Measurements from ENCODE around the gene SLC9A2.

Gene SLC9A2

DNA sequence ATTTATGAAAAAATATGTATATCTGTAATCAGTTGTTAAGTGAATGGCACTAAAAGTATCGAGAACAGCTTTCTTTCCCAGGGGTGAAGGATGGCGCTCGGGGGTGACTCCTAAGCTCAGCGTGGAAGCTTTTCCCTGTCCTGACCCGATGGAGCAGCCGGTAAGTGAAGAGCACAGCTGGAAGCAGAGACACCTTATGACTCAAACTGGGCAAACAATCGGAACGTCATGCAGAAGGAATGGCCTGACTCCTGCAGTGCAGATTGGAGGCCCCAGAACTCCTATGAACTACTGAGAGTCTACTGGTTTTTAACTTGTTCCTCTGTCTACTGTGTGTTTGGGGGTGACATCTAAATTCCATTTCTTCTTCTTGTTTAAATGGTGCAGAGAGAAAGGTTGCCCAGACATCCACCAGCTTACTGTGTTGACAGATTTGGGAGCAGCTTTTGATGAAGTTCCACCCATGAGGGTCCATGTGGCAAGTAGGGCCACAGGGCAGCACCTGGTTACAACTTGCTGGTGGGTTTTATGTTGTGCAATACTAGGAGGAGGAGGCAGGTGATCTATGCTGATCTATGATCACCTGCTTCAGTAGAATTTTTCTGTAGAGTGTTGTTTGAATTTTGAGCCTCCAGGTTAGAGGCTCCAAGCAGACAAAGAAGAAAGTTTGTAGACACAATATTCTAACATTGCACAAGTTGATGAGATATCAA, 89.7 kb downstream of the SLC9A2 start:
- no peaks in the 10 kb centered on the region for H3K36me3 ChIP-seq (ENCODE audit: insufficient read depth, low read length)

DNA sequence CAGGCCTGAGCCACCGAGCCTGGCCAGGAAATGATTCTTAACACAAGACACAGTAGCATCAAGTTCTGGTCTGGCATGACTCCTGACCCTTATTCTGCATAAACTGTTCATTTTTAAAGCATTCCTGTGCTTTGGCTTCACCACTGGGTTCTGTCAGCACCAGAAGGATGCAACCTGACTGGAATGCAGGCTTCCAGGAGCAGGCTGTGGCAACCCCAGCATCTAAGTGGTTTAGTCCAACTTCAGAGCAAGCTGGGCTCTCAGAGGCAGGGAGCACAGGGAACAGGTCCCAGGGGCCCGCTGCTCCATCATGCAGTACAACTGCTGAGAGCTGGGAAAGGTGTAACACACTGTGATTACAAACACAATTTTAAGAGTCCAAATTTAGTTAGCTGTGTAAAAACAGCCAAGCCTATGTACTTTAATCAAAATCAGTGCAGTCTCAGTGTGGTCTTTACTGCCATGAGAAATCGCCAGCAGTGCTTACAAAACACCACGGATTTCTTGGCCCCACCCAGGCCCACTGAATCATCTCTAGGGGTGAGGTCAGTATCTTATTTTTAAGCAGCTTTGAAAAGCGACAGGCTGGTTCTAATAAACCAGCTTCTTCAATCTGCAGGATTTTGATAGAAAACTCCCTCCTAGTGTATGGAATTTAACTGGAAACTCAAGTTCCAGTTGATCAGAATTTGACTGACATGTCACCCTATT, 98.1 kb downstream of the SLC9A2 start:
- Histone ChIP-seq H3K9ac (ENCODE audit: low read depth, low read length) (no peak overlapping the region), H3K9me3 (ENCODE audit: control insufficient read depth, insufficient read depth, low read length) (no peaks in the 10 kb centered on the region), H3K36me3 (ENCODE audit: insufficient read depth, low read length) (no peaks in the 10 kb centered on the region; the same call in 1 of the 2 replicates), H3K4me1 (ENCODE audit: insufficient read depth, low read length) (no peaks in the 10 kb centered on the region)

More for the DNA sequence above, 89.7 kb downstream of the SLC9A2 start:
- no peaks in the 10 kb centered on the region for H3K9me3 ChIP-seq (ENCODE audit: control insufficient read depth, insufficient read depth, low read length)
- peaks cover 13% of the 10 kb centered on the region; the same call in 1 of the 2 replicates for H3K4me1 ChIP-seq (ENCODE audit: insufficient read depth, low read length)
- H3K9ac ChIP-seq (ENCODE audit: low read depth, low read length): peak overlapping the region; percentile 1; the same call in 1 of the 2 replicates

DNA sequence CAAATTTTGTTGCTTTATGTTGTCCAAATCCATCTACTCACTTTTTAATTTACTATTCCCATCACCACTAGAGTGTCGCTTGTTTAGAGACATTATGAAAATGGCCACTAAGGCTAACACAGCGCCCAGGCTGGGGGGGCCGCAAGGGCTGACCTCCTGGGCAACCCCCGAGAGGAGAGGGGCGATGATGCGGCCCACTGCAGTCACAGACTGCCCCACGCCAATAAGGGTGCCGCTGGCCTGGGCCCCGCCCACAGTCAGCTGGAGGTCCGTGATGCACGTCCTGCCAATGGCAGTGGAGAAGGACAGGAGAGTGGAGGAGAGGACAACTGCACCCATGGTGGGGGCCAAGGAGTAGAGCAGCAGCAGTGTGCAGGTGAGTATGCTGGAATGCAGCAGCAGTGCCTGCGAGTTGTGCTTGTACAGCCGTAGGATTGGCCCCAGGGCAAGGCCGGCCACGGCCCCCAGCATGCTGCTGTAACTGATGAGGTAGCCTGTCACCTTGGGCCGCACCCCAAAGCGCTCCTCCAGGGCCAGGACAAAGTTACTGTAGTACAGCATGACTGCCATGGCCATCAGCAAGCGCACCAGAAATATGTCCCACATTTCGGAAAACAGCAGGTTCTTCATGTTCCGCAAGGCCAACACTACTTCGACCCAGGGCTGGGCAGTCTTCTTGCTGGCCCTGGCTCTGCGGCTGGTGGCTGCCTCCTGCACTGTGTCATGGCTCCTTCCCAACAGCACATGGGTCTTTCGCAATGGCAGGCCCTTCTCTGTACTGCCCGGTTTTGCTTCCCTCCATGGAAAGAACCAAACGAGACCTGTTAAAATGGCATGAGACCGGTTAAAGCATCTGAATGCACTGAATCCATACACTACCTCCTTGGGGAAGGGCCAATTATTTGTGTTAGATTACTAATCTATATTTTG, 99.3 kb downstream of the SLC9A2 start:
- no peak overlapping the region for H3K9ac ChIP-seq (ENCODE audit: low read depth, low read length)
- H3K36me3 ChIP-seq (ENCODE audit: insufficient read depth, low read length): no peaks in the 10 kb centered on the region; the same call in 1 of the 2 replicates
- no peaks in the 10 kb centered on the region for H3K4me1 ChIP-seq (ENCODE audit: insufficient read depth, low read length)
- no peaks in the 10 kb centered on the region for H3K9me3 ChIP-seq (ENCODE audit: control insufficient read depth, insufficient read depth, low read length)

DNA sequence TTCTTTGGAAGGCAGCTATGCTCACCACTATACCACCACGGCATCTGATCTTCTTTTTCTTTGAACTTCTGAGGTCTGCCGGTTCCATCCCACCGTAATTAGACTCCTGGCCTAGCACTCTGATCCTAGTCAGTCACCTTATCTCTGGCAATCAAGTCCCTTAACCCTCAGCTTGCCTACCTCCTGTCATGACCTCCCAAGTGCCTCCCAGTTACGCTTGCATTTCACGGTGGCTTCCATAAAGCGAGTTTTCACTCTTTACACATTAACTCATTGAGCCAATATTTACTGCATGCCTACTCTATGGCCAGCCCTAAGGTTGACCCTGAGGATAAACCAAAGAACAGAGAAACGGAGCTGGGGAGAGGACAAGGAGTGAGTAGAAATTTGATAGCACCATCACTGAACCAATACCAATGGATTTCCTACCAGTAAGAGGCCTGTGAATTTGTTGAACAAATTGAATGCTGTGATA, 104.7 kb downstream of the SLC9A2 start:
- no peaks in the 10 kb centered on the region for H3K4me1 ChIP-seq (ENCODE audit: insufficient read depth, low read length)
- no peak overlapping the region for H3K9ac ChIP-seq (ENCODE audit: low read depth, low read length)
- no peaks in the 10 kb centered on the region for H3K9me3 ChIP-seq (ENCODE audit: control insufficient read depth, insufficient read depth, low read length)
- no peaks in the 10 kb centered on the region; the same call in none of the 2 replicates for H3K36me3 ChIP-seq (ENCODE audit: insufficient read depth, low read length)

DNA sequence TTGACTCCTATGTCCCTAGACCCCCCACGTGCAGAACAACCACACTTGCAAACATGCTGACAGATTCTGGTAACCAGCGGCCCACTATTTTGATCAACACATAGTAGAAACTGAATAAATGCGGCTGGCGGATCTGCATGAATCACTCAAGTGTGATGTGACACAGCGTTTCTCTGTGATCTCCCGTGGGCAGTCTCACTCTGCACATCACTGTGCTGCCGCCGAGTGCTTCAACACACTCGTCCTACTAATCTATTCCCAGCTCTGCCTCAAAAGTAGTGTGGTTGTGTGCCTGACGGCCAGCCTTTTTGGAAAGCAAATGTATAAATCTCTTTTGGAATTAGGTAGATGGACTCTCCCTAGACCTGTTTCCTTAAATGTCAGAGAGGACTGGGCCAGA, 105.2 kb downstream of the SLC9A2 start:
- H3K36me3 ChIP-seq (ENCODE audit: insufficient read depth, low read length): no peaks in the 10 kb centered on the region; the same call in none of the 2 replicates

DNA sequence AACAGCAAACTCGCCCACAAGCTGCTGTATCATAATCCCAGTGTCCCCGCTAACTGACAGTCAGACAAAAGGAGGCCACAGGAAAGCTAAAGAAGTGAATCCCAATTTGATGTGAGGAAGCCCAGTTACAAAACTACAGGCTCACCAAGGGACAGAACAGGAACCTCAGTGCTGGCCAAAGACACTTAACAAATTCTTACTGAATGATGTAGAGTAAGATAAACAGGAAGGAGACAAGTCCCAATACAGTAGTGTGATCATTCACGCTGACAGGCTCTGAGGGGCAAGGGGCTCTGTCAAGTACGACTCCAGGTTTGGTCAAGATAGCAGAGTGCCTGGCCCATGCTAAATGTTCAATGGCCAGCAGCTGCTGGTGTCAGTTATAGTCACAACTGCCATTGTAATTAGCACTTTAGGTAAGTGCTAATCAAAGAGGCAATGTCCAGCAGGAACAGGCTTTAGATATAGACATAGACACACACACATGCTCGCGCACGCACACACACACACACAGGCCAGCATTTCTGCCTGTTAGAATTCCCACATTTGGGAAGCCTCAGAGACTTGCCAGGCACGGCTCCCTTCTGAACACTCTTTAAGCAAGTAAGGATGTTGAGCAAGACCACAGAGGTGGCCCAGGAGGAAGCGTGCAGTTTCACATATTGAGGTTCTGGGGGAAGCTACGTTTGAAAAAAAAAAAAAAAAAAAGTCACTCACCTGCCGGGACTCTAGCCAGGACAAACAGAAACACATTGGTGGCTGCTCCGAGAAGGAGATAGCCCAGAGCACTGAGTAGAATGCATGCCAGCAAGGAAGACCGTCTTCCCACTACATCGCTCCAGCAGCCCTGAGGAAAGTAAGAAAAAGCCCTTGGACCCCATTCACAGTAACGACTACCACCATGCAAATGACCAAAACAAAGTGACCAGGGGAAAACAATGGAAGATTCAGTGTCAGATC, 107.1 kb downstream of the SLC9A2 start:
- H3K9ac ChIP-seq (ENCODE audit: low read depth, low read length): no peak overlapping the region
- no peaks in the 10 kb centered on the region for H3K4me1 ChIP-seq (ENCODE audit: insufficient read depth, low read length)
- H3K9me3 ChIP-seq (ENCODE audit: control insufficient read depth, insufficient read depth, low read length): no peaks in the 10 kb centered on the region
- H3K36me3 ChIP-seq (ENCODE audit: insufficient read depth, low read length): peaks cover 3% of the 10 kb centered on the region

More for the DNA sequence above, 105.2 kb downstream of the SLC9A2 start:
- H3K9me3 ChIP-seq (ENCODE audit: control insufficient read depth, insufficient read depth, low read length): no peaks in the 10 kb centered on the region
- H3K9ac ChIP-seq (ENCODE audit: low read depth, low read length): no peak overlapping the region
- H3K4me1 ChIP-seq (ENCODE audit: insufficient read depth, low read length): no peaks in the 10 kb centered on the region

DNA sequence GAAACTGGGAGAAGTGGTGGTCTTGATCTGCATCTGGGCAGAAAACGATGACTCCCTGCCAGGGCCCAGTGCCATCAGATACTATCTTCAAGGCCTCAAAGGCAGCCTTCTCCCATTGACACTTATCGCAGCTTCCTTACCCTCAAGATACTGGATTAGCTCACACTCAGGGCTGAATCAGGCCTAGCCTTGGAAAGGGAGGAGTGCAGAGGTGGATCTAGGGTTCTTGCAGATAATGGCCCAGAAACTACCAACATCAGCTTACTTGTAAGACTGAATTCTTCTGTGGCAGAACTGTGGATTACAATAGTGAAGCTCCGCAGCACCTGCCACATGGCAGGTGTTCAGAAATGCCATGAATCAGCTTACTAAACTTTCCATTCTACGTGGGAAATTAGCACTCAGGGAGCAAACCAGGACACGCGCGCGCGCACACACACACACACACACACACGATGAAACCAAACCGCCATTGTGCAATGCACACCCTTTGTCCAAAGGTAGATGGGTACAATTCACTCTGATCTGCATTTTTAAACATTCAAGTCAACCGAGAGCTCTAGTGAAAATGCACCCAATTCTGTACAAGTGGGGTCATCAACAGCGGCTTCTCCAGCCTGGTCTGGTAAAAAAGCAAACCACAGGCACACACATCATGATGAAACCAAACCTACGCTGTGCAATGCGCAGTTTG, 116.2 kb downstream of the SLC9A2 start:
- peaks cover 5% of the 10 kb centered on the region; the same call in 1 of the 2 replicates for H3K36me3 ChIP-seq (ENCODE audit: insufficient read depth, low read length)
- no peaks in the 10 kb centered on the region for H3K9me3 ChIP-seq (ENCODE audit: control insufficient read depth, insufficient read depth, low read length)
- 0 out of 2 replicates have a peak, but pooled peaks cover 7% of the 10 kb centered on the region for H3K4me1 ChIP-seq (ENCODE audit: insufficient read depth, low read length)
- H3K9ac ChIP-seq (ENCODE audit: low read depth, low read length): peak overlapping the region; percentile 84

DNA sequence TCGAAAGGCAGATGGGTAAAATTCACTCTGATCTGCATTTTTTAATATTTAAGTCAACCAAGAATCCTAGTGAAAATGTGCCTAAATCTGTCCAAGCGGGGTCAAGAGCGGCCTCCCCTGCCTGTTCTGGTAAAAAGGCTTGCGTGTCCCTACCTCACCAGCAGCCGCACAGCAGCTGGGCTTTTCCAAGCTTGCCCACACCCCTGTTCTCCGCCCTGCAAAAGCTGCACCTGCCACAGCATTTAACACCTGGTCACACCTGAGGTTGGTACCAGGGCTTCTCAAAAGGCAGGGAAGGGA, 116.7 kb downstream of the SLC9A2 start:
- peak overlapping the region; percentile 84 for H3K9ac ChIP-seq (ENCODE audit: low read depth, low read length)
- H3K9me3 ChIP-seq (ENCODE audit: control insufficient read depth, insufficient read depth, low read length): no peaks in the 10 kb centered on the region
- H3K4me1 ChIP-seq (ENCODE audit: insufficient read depth, low read length): 0 out of 2 replicates have a peak, but pooled peaks cover 7% of the 10 kb centered on the region
- peaks cover 5% of the 10 kb centered on the region; the same call in 1 of the 2 replicates for H3K36me3 ChIP-seq (ENCODE audit: insufficient read depth, low read length)

DNA sequence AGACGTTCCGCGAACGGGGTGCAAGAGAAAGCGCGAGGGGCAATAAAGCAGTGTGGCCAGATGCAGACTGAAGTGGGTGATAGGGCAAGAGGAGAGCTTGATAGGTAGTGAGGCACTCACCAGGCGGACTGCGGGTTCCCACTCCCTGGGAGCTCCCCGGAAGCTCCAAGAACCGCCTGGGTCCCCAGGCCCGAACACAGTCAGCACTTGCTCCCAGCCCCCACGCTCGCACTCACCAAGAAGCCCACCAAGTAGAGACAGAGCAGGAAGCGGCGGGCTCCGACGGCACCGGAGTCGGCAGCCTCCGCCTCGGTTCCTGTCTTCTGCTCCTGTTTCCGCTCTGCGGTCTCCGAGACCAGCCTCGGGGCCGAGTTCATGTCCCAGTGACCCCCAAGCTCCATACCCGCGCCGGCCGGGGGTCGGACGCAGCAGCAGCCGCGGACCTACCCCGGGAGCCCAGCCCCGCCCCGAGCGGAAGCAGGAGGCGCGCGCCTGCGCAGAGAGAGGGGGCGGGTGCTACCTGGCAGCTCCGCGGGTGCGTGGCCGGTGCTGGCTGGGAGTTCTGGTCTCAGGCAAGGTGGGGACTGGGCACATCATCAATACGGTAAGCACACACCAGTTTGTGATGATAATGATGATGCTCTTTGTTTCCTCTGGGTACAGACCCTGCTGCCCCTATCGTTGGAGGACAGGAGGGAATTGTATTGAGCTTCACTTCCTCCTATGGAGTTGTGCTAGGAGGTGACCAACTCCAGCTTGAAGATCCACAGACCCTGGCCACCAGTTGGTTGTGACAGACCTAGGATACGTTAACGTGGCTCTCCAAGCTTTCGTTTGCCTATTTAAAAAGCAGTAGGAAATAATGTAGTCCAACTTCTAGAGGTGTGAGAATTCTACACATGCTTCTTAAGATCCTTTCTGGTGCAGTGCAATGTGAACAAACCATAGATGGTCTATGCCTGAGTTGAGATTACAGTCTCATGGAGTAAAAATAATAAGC, 117.4 kb downstream of the SLC9A2 start:
- 0 out of 2 replicates have a peak, but pooled peaks cover 7% of the 10 kb centered on the region for H3K4me1 ChIP-seq (ENCODE audit: insufficient read depth, low read length)
- no peaks in the 10 kb centered on the region for H3K9me3 ChIP-seq (ENCODE audit: control insufficient read depth, insufficient read depth, low read length)
- H3K36me3 ChIP-seq (ENCODE audit: insufficient read depth, low read length): peaks cover 1% of the 10 kb centered on the region; the same call in 1 of the 2 replicates
- peak overlapping the region; percentile 84 for H3K9ac ChIP-seq (ENCODE audit: low read depth, low read length)

DNA sequence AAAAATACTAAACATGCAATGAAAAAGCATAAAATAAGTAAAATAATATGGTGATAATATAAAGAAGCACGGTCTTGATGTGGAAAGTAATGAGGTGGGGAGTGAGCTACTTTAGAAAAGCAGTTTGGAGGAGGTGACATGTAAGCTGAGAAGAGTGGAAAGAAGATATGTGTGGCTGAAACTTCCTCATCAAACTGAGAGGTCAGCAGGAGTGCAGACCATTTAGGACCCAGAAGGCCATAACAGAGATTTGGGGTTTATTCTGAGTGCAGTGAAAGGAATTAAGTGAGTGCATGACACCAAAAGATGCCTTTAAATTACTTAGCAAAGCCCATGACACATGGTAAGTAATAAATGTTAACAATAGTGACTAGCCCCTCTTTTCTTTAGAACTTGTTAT, 118.1 kb downstream of the SLC9A2 start:
- Histone ChIP-seq H3K4me1 (ENCODE audit: insufficient read depth, low read length) (0 out of 2 replicates have a peak, but pooled peaks cover 7% of the 10 kb centered on the region), H3K9me3 (ENCODE audit: control insufficient read depth, insufficient read depth, low read length) (no peaks in the 10 kb centered on the region), H3K9ac (ENCODE audit: low read depth, low read length) (peak overlapping the region; percentile 84; the same call in 1 of the 2 replicates), H3K36me3 (ENCODE audit: insufficient read depth, low read length) (no peaks in the 10 kb centered on the region)

DNA sequence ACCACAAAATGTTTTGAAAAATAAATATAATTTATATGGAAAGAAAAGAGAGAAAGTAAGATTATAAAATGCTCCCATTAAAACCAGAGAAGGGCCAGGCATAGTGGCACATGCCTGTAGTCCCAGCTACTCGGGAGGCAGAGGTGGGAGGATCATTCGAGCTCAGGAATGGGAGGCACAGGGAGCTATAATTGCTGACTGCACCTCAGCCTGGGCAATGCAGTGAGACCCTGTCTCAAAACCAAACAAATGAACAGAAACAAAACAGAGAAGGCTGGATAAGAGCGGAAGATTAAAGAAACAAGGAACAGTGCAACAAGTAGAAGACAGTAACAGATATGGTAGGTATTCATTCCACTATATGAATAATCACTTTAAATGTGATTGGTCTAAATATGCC, 123.9 kb downstream of the SLC9A2 start:
- no peaks in the 10 kb centered on the region for H3K36me3 ChIP-seq (ENCODE audit: insufficient read depth, low read length)
- no peaks in the 10 kb centered on the region for H3K9me3 ChIP-seq (ENCODE audit: control insufficient read depth, insufficient read depth, low read length)
- no peaks in the 10 kb centered on the region for H3K4me1 ChIP-seq (ENCODE audit: insufficient read depth, low read length)
- no peak overlapping the region for H3K9ac ChIP-seq (ENCODE audit: low read depth, low read length)

DNA sequence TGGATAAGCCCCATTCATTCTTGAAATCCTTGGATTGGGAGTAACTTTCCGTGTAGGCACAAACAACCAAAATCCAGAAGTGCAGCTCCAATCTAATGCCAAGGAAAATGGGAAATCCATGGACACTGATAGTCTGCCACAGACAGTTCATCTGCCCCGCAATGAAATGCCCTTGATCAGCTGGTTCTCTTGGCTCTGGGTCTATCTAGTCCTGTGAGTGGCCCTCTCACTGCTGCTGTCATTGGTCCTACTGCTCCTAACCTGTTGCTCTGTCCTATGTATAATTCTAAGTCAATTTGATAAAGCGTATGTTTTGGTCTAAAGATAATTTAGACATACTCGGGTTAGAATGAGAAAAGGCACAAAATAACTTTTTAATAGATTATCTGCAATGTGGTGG, 128.8 kb downstream of the SLC9A2 start:
- no peak overlapping the region for H3K9ac ChIP-seq (ENCODE audit: low read depth, low read length)
- no peaks in the 10 kb centered on the region for H3K9me3 ChIP-seq (ENCODE audit: control insufficient read depth, insufficient read depth, low read length)
- H3K4me1 ChIP-seq (ENCODE audit: insufficient read depth, low read length): no peaks in the 10 kb centered on the region
- H3K36me3 ChIP-seq (ENCODE audit: insufficient read depth, low read length): no peaks in the 10 kb centered on the region; the same call in 1 of the 2 replicates

Data from ES-I3 (cell line).